Measurements from ENCODE around the gene GPR12. TPM values are rescaled to one million over a fixed set of nuclear protein-coding genes. Genes with fewer than 3 reads are reported as not detected.
A peak's percentile ranks its signal among the peaks of the same experiment; 100 is the strongest.

Gene GPR12
- total RNA-seq, 1 experiment from 2014 or later = not detected

- in situ Hi-C loops (cut with HindIII; ENCODE audit: low pct_unique_long_range_greater_than_20kb, low sequenced_read_pairs) = no loop called here
- no peak for DNase-seq (ENCODE audit: low read depth, low spot score)
Observed at GRCh38 chr13:26711211-26711610, 49.4 kb downstream of the GPR12 start.

DNA sequence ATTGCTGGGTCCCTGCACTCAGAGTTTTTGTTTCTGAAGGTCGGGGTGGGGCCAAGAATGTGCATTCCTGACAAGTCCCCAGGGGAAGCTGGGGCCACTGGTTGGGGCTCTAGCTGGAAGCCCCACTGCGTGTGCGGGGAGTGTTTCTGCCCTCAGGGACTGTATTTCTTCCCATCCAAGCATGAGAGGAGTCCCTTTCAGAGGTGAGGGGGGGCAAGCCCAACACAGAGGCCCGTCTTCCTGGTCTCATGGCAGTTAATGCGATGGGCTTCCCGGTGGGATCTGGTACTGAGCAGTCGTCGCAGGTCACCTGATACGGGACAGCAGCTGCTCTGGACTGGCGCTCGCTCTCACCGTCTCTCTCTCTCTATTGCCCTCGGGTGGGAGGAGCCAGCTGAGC lies 50.4 kb downstream of the GPR12 start:
- DNase-seq (ENCODE audit: low read depth, low spot score) = no peak
- in situ Hi-C loops (cut with HindIII; ENCODE audit: low pct_unique_long_range_greater_than_20kb, low sequenced_read_pairs) = no loop called here

- DNase-seq (ENCODE audit: low read depth, low spot score) = no peak
- in situ Hi-C loops (cut with HindIII; ENCODE audit: low pct_unique_long_range_greater_than_20kb, low sequenced_read_pairs) = no loop called here
Observed at GRCh38 chr13:26709461-26709860, 51.1 kb downstream of the GPR12 start.

DNA sequence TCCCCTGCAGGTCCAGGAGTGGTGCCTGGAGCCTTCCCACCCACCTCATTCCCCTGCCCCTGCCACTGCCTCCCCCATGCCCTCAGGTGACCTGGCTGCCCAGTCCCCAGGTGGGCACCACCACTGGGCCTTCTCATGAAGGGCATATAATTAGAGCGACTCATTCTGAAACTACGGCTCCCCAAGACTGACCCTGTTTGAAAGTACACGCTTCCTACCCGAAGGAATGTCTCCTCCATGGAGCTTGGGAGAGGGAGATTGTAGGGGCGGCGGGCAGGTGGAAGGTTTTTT lies 52.6 kb downstream of the GPR12 start:
- DNase-seq (ENCODE audit: low read depth, low spot score) = no peak
- in situ Hi-C loops (cut with HindIII; ENCODE audit: low pct_unique_long_range_greater_than_20kb, low sequenced_read_pairs) = no loop called here

GRCh38 chr13:26707122-26708006 lies 53.2 kb downstream of the GPR12 start:
- in situ Hi-C loops (cut with HindIII; ENCODE audit: low pct_unique_long_range_greater_than_20kb, low sequenced_read_pairs) = no loop called here

GRCh38 chr13:26706381-26706780 lies 54.2 kb downstream of the GPR12 start:
- no peak for DNase-seq (ENCODE audit: low read depth, low spot score)
- in situ Hi-C loops (cut with HindIII; ENCODE audit: low pct_unique_long_range_greater_than_20kb, low sequenced_read_pairs) = no loop called here

More at GRCh38 chr13:26707122-26708006, 53.2 kb downstream of the GPR12 start:
- peak; percentile 79 for DNase-seq (ENCODE audit: low read depth, low spot score)

GRCh38 chr13:26705536-26705935 lies 55.0 kb downstream of the GPR12 start:
- in situ Hi-C loops (cut with HindIII; ENCODE audit: low pct_unique_long_range_greater_than_20kb, low sequenced_read_pairs) = no loop called here
- DNase-seq (ENCODE audit: low read depth, low spot score) = no peak

Other genes starting within 250 kb of the GPR12 start
- gene WASF3, start 203.1 kb downstream of the GPR12 start, total RNA-seq (2014; rRNA removed; shearing (Covaris generic)) = 17.2 and 17.4 TPM in 2 replicates

Measured in SK-MEL-5 (cell line).